GM12878 (cell line): Measurements from ENCODE around the gene NEU1. TPM values are rescaled to one million over a fixed set of nuclear protein-coding genes. Genes with fewer than 3 reads are reported as not detected.
"Not testable (repeated sequence)": the region's sequence is repeated elsewhere in the genome, so short reads cannot be mapped to it uniquely, and the experiment has no call there.

ENCODE experiments used
- ATAC-seq: fragments of 200-7000 bp; cut with Tn5 transposase; 3 replicates; pipeline ENCODE4 v1.9.1; 2020; ENCODE audit warnings: mild to moderate bottlenecking, moderate library complexity
- BruUV-seq: library from RNA; stranded (reverse); fragments of 400-500 nt; replicated peaks from 2 replicates; lab custom pipeline; 2021; lab: Mats Ljungman, UMichigan
- CTCF ChIA-PET: fragments of 300-600 bp; sonication (Branson Sonifier 250); formaldehyde crosslinking; extraction: SDS; loops from one replicate; lab custom pipeline; 2021; ENCODE audit warnings: inconsistent platforms; lab: Yijun Ruan, JAX
- POLR2A ChIA-PET: fragments of 350-600 bp; formaldehyde crosslinking; extraction: SDS; loops from one replicate; lab custom pipeline; 2021; ENCODE audit warnings: inconsistent platforms; lab: Charles Lee
- RAD21 ChIA-PET: fragments of 300-600 bp; sonication (Branson Sonifier 250); formaldehyde crosslinking; loops from one replicate; lab custom pipeline; 2023; ENCODE audit warnings: antibody characterized with exemption; ENCODE audit not compliant: unreplicated experiment; lab: Charles Lee
- SMC1A ChIA-PET: fragments of 300-600 bp; sonication (Branson Sonifier 250); formaldehyde crosslinking; loops from one replicate; lab custom pipeline; 2023; ENCODE audit not compliant: unreplicated experiment, uncharacterized antibody; lab: Charles Lee
- DNase-seq: peaks from one replicate; pipeline ENCODE4 v3.0.0-alpha.2; 2011; ENCODE audit warnings: low read depth, low spot score
- FAIRE-seq: peaks from 3 replicates; lab custom pipeline; 2011; peaks lifted over from hg19 to GRCh38; lab: Jason Lieb, UNC
- H2AFZ ChIP-seq: 2 replicates; pipeline ENCODE4 v1.6.0; 2011; ENCODE audit warnings: low read depth, low read length, control low read depth; ENCODE audit not compliant: control insufficient read depth
- H3K27ac ChIP-seq: 2 replicates; pipeline ENCODE4 v1.5.1; 2011; ENCODE audit warnings: control low read depth; ENCODE audit not compliant: control insufficient read depth, insufficient read depth
- H3K27me3 ChIP-seq, 2 experiments: replicated peaks in 1 of 2; 2 replicates each; pipeline versions ENCODE4 v1.6.0 to v1.6.1; 2011; ENCODE audit warnings: low read length in 1 of 2; ENCODE audit not compliant: control insufficient read depth in 2 of 2, insufficient read depth in 2 of 2
- H3K36me3 ChIP-seq, 2 experiments: 2 replicates each; pipeline ENCODE4 v1.5.1; 2011; ENCODE audit warnings: low read length in 1 of 2; ENCODE audit not compliant: control insufficient read depth in 2 of 2, insufficient read depth in 2 of 2
- H3K4me1 ChIP-seq: 2 replicates; pipeline ENCODE4 v1.6.1; 2011; ENCODE audit warnings: mild to moderate bottlenecking, low read length, moderate library complexity, mixed read lengths; ENCODE audit not compliant: control insufficient read depth, insufficient read depth
- H3K4me2 ChIP-seq: 2 replicates; pipeline ENCODE4 v1.6.0; 2011; ENCODE audit warnings: control low read depth; ENCODE audit not compliant: control insufficient read depth, insufficient read depth
- H3K4me3 ChIP-seq: fragments of 200-600 bp; sonication (generic); 2 replicates; pipeline ENCODE4 v1.5.1; 2016
- H3K79me2 ChIP-seq: 2 replicates; pipeline ENCODE4 v1.6.0; 2011; ENCODE audit warnings: low read length; ENCODE audit not compliant: control insufficient read depth, insufficient read depth
- H3K9ac ChIP-seq: 2 replicates; pipeline ENCODE4 v1.8.0; 2011; ENCODE audit warnings: low read length, control low read depth, mixed read lengths; ENCODE audit not compliant: control insufficient read depth, insufficient read depth
- H3K9me3 ChIP-seq: replicated peaks from 3 replicates; pipeline ENCODE4 v1.5.1; 2011; ENCODE audit warnings: mild to moderate bottlenecking, low read length; ENCODE audit not compliant: control insufficient read depth, insufficient read depth
- H4K20me1 ChIP-seq: 2 replicates; pipeline ENCODE4 v1.6.0; 2011; ENCODE audit not compliant: control insufficient read depth, insufficient read depth
- LARP7 ChIP-seq: fragments of 450-650 bp; IDR thresholded peaks from 2 replicates; pipeline ENCODE4 v1.6.1; 2017; ENCODE audit warnings: mild to moderate bottlenecking
- NBN ChIP-seq: fragments of 450-650 bp; IDR thresholded peaks from 2 replicates; pipeline ENCODE4 v1.6.1; 2016
- POLR2AphosphoS2 ChIP-seq: IDR thresholded peaks from 2 replicates; pipeline ENCODE4 v1.6.1; 2011; ENCODE audit warnings: low read depth, mild to moderate bottlenecking, low read length, improper control_type of control experiment, moderate library complexity
- RELB ChIP-seq: fragments of 450-650 bp; IDR thresholded peaks from 2 replicates; pipeline ENCODE4 v1.6.1; 2017; ENCODE audit warnings: low read depth, mild to moderate bottlenecking, moderate library complexity
- SIN3A ChIP-seq: IDR thresholded peaks from 2 replicates; pipeline ENCODE4 v1.6.1; 2012; ENCODE audit warnings: low read depth, low read length, improper control_type of control experiment
- SRF ChIP-seq, 2 experiments: IDR thresholded peaks; 2 replicates each; pipeline ENCODE4 v1.6.1; 2011; ENCODE audit warnings: low read depth in 2 of 2, low read length in 2 of 2, mild to moderate bottlenecking in 1 of 2, moderate library complexity in 1 of 2
- ZNF207 ChIP-seq: fragments of 450-650 bp; IDR thresholded peaks from 2 replicates; pipeline ENCODE4 v1.6.1; 2014; ENCODE audit warnings: antibody characterized with exemption, mild to moderate bottlenecking, borderline replicate concordance
- ZNF217 ChIP-seq: fragments of 450-650 bp; IDR thresholded peaks from 2 replicates; pipeline ENCODE4 v1.6.1; 2017; ENCODE audit warnings: antibody characterized with exemption, mild to moderate bottlenecking
- WGBS: methylation state at CpG from one replicate; pipeline ENCODE4 v1.1.6; 2016; ENCODE audit warnings: low lambda C conversion rate; ENCODE audit not compliant: insufficient replicate concordance, insufficient coverage; ENCODE audit errors: missing lambda C conversion rate; 5-methylcytosine and 5-hydroxymethylcytosine counted together
- in situ Hi-C: fragments of 300-500 bp; cut with MboI; formaldehyde crosslinking; loops from 9 replicates; pipeline ENCODE4 v1.14.3; 2018; ENCODE audit warnings: mixed read lengths
- intact Hi-C: fragments of 100-400 bp; cut with micrococcal nuclease; formaldehyde crosslinking; loops from one replicate; pipeline ENCODE4 v1.14.2; 2022; ENCODE audit not compliant: unreplicated experiment
- polyA plus RNA-seq, 11 experiments: library from polyadenylated mRNA; depleted of rRNA in 4 of 11; unstranded in 6 of 11; stranded (reverse) in 5 of 11; fragments of >200 nt; fragmentation: Nextera tagmentation in 4 of 11; fragmentation: Illumina TruSeq in 1 of 11; extraction: Ambion mirVana in 4 of 11; extraction: Trizol in 1 of 11; gene quantifications; 1 replicate in 1 of 11; 2 replicates in 10 of 11; pipeline versions ENCODE4 v1.2.1 to v1.2.3, GENCODE V29; 2011 to 2016; ENCODE audit warnings: inconsistent platforms in 2 of 11, missing spikeins in 2 of 11, low read depth in 1 of 11
- total RNA-seq, 4 experiments: library from RNA; depleted of rRNA in 3 of 4; stranded (reverse); fragments of >200 nt in 3 of 4; fragmentation: Illumina TruSeq in 1 of 4; extraction: Trizol in 1 of 4; gene quantifications; 2 replicates each; pipeline versions ENCODE4 v1.2.1 to v1.2.3, GENCODE V29; 2013 to 2021

The NEU1 gene
- total and polyA plus RNA-seq, 10 of the 15 experiments (the other 5 are each of a cell fraction or from before 2014, with no cell fraction given), result 7.2 to 26.9 (median 21.6) TPM

DNA sequence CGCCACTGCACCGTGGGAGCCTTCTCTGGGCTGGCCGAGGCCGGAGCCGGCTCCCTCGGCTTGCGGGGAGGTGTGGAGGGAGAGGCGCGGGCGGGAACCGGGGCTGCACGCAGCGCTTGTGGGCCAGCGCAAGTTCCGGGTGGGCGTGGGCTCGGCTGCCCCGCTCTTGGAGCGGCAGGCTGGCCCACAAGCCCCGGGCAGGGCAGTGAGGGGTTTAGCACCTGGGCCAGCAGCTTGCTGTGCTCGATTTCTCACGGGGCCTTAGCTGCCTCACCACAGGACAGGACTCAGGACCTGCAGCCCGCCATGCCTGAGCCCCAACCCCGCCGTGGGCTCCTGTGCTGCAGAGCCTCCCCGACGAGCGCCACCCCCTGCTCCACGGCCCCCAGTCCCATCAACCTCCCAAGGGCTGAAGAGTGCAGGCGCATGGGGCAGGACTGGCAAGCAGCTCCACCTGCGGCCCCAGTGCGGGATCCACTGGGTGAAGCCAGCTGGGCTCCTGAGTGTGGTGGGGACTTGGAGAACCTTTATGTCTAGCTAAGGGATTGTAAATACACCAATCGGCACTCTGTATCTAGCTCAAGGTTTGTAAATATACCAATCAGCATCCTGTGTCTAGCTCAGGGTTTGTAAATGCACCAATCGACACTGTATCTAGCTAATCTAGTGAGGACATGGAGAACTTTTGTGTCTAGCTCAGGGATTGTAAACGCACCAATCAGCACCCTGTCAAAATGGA lies 10.5 kb downstream of the NEU1 start:
- H3K36me3 ChIP-seq, H3K4me3 ChIP-seq, H3K4me1 ChIP-seq, H3K27me3 ChIP-seq, H3K27ac ChIP-seq, H3K9me3 ChIP-seq, DNase-seq, FAIRE-seq, H3K9ac ChIP-seq, POLR2A ChIA-PET, ATAC-seq, H2AFZ ChIP-seq, in situ Hi-C loops, H3K79me2 ChIP-seq, H3K4me2 ChIP-seq, intact Hi-C loops, BruUV-seq, H4K20me1 ChIP-seq, CTCF ChIA-PET: not testable (repeated sequence)
- 88% methylated on average over 30 of the region's 35 CpGs for WGBS
- ChIA-PET RAD21 (interaction anchor here (0.8 kb wide), 1 partner anchor 22 kb away, joined by 3 read pairs; no protein-coding TSS in a partner anchor), SMC1A (interaction anchor here (1.0 kb wide), 1 partner anchor 13 kb away, joined by 4 read pairs; no protein-coding TSS in a partner anchor)

DNA sequence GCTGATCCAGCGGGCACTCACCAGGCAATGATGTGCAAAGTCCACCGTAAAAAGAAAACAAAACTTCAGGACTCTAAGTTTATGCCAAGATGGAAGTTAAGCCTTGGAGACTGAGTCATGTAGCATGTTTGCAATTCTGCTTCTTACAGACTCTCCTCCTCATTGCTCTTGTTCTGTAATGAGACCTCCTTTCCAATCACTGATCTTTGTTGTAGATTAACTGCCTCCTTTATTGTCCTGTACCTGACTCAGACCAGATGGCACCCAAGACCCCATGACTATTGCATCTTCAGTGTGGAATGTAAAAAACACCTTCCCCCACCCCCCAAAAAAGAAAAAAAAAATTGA lies 11.2 kb downstream of the NEU1 start:
- ChIA-PET SMC1A (no interaction called here), CTCF (interaction anchor here (0.6 to 1.0 kb wide), 2 partner anchors 13 to 131 kb away, joined by 3 to 4 read pairs; no protein-coding TSS in a partner anchor), POLR2A (no interaction called here), RAD21 (no interaction called here)
- no TSS peak for BruUV-seq
- H3K4me2 ChIP-seq, result no peak overlapping the region
- no peaks in the 10 kb centered on the region for H3K9me3 ChIP-seq
- H3K4me1 ChIP-seq, result no peaks in the 10 kb centered on the region
- H3K4me3 ChIP-seq, result no peak overlapping the region
- ATAC-seq (no peak), FAIRE-seq (no peak), DNase-seq (no peak)
- TF ChIP-seq ZNF207, result no peak
- TF ChIP-seq ZNF217, result no peak
- no peak for TF ChIP-seq POLR2AphosphoS2
- no peak for TF ChIP-seq LARP7
- no peak for TF ChIP-seq SIN3A
- no peak for TF ChIP-seq NBN
- no peak for TF ChIP-seq SRF (IDR thresholded peaks at IDR 0.05; ENCODE audit: low read depth in 2 of 2, low read length in 2 of 2)
- TF ChIP-seq RELB, result no peak
- no peaks in the 10 kb centered on the region for H3K79me2 ChIP-seq
- H3K36me3 ChIP-seq, result no peaks in the 10 kb centered on the region
- WGBS, result 56% methylated on average over 2 of the region's 2 CpGs
- H4K20me1 ChIP-seq, result no peaks in the 10 kb centered on the region
- intact Hi-C loops, result no loop called here
- H3K27ac ChIP-seq, result no peak overlapping the region
- in situ Hi-C loops, result no loop called here
- no peaks in the 10 kb centered on the region for H3K27me3 ChIP-seq
- no peak overlapping the region for H3K9ac ChIP-seq
- H2AFZ ChIP-seq, result no peak overlapping the region
